ENCODE results near the gene CCND2. TPM values are rescaled to one million over a fixed set of nuclear protein-coding genes. Genes with fewer than 3 reads are reported as not detected.
A peak's percentile ranks its signal among the peaks of the same experiment; 100 is the strongest.

The CCND2 gene
- total and polyA plus RNA-seq, 11 donors, result 48.0 to 620 (median 208) TPM

- no peaks in the 10 kb centered on the region for H3K36me3 ChIP-seq
- intact Hi-C loops (cut with DNase I), result no loop called here
- no peak for TF ChIP-seq POLR2A (IDR thresholded peaks at IDR 0.05)
- TF ChIP-seq CTCF (IDR thresholded peaks at IDR 0.05), result no peak
- no peak for DNase-seq
- no peak overlapping the region for H3K27ac ChIP-seq
- peaks cover 0 to 6% (median 0%) of the 10 kb centered on the region in 9 donors for H3K27me3 ChIP-seq
- H3K4me1 ChIP-seq, result no peaks in the 10 kb centered on the region
- H3K9me3 ChIP-seq, result peaks cover 0 to 14% (median 0%) of the 10 kb centered on the region in 12 donors
- H3K4me3 ChIP-seq, result no peak overlapping the region
- ATAC-seq, result no peak
Observed at GRCh38 chr12:4261655-4262054, 11.9 kb upstream of the CCND2 start.

- Histone ChIP-seq H3K9me3 (no peaks in the 10 kb centered on the region), H3K4me3 (no peak overlapping the region), H3K27ac (no peak overlapping the region), H3K27me3 (peaks cover 0 to 12% (median 6%) of the 10 kb centered on the region in 9 donors), H3K4me1 (peaks cover 0 to 18% (median 11%) of the 10 kb centered on the region in 12 donors), H3K36me3 (no peaks in the 10 kb centered on the region)
- intact Hi-C loops (cut with DNase I), result no loop called here
- 54 to 65% (median 63%) methylated on average over 4 of the region's 4 CpGs for WGBS, 4 donors
- no peak for ATAC-seq
- no peak for DNase-seq
- TF ChIP-seq CTCF (IDR thresholded peaks at IDR 0.05), result no peak
- no peak for TF ChIP-seq POLR2A (IDR thresholded peaks at IDR 0.05)
Observed at GRCh38 chr12:4265280-4265679, 8.3 kb upstream of the CCND2 start.

GRCh38 chr12:4266990-4267389 is 6.6 kb upstream of the CCND2 start:
- ATAC-seq, result no peak
- Histone ChIP-seq H3K4me1 (peaks cover 0 to 34% (median 21%) of the 10 kb centered on the region in 12 donors), H3K4me3 (no peak overlapping the region), H3K9me3 (no peaks in the 10 kb centered on the region), H3K27me3 (peaks cover 0 to 14% (median 6%) of the 10 kb centered on the region in 9 donors), H3K36me3 (no peaks in the 10 kb centered on the region), H3K27ac (no peak overlapping the region)
- no peak for TF ChIP-seq CTCF (IDR thresholded peaks at IDR 0.05)
- TF ChIP-seq POLR2A (IDR thresholded peaks at IDR 0.05), result no peak
- no peak for DNase-seq
- intact Hi-C loops (cut with DNase I), result no loop called here
- WGBS, 4 donors, result 74 to 91% (median 81%) methylated on average over 2 of the region's 2 CpGs

- H3K4me1 ChIP-seq, result peaks cover 0 to 42% (median 28%) of the 10 kb centered on the region in 12 donors
- no peak for TF ChIP-seq CTCF (IDR thresholded peaks at IDR 0.05)
- TF ChIP-seq POLR2A (IDR thresholded peaks at IDR 0.05), result no peak
- no peak overlapping the region for H3K4me3 ChIP-seq
- intact Hi-C loops (cut with DNase I), result no loop called here
- no peaks in the 10 kb centered on the region for H3K36me3 ChIP-seq
- H3K9me3 ChIP-seq, result no peaks in the 10 kb centered on the region
- DNase-seq, result no peak
- H3K27me3 ChIP-seq, result peaks cover 0 to 21% (median 6%) of the 10 kb centered on the region in 9 donors
- WGBS, 4 donors, result 68 to 83% (median 71%) methylated on average over 2 of the region's 2 CpGs
- no peak for ATAC-seq
- peak overlapping the region in 2 of 12 donors; percentile 95 to 98 for H3K27ac ChIP-seq
Observed at GRCh38 chr12:4267704-4268328, 5.7 kb upstream of the CCND2 start.
